H9 (cell line): ENCODE measurements around the gene SHISA4. TPM values are rescaled to one million over a fixed set of nuclear protein-coding genes. Genes with fewer than 3 reads are reported as not detected.
A peak's percentile ranks its signal among the peaks of the same experiment; 100 is the strongest.

Source experiments
- DNase-seq: peaks from one replicate; pipeline ENCODE4 v3.0.0-alpha.2; 2017
- H2AFZ ChIP-seq: one replicate; pipeline ENCODE4 v1.6.1; 2013; ENCODE audit warnings: mild to moderate bottlenecking, low read length, control low read depth, moderate library complexity
- H2AK5ac ChIP-seq: 2 replicates; pipeline ENCODE4 v1.6.1; 2013; ENCODE audit warnings: low read length, control low read depth, mixed read lengths; ENCODE audit not compliant: insufficient read length
- H2BK120ac ChIP-seq: one replicate; pipeline ENCODE4 v1.6.1; 2013; ENCODE audit warnings: low read depth, mild to moderate bottlenecking, low read length, control low read depth, inconsistent platforms; ENCODE audit not compliant: poor library complexity, severe bottlenecking
- H2BK12ac ChIP-seq: 2 replicates; pipeline ENCODE4 v1.6.1; 2013; ENCODE audit warnings: low read length, control low read depth, mixed read lengths, low read depth; ENCODE audit not compliant: insufficient read length
- H2BK15ac ChIP-seq: 2 replicates; pipeline ENCODE4 v1.6.1; 2013; ENCODE audit warnings: low read depth, low read length, control low read depth
- H2BK20ac ChIP-seq: one replicate; pipeline ENCODE4 v1.6.1; 2013; ENCODE audit warnings: low read depth, mild to moderate bottlenecking, low read length, control low read depth, inconsistent platforms; ENCODE audit not compliant: poor library complexity, severe bottlenecking
- H2BK5ac ChIP-seq: 2 replicates; pipeline ENCODE4 v1.6.1; 2013; ENCODE audit warnings: low read length, control low read depth, mixed read lengths; ENCODE audit not compliant: insufficient read length
- H3K14ac ChIP-seq: 2 replicates; pipeline ENCODE4 v1.6.1; 2013; ENCODE audit warnings: low read length, control low read depth; ENCODE audit not compliant: insufficient read depth
- H3K18ac ChIP-seq: 2 replicates; pipeline ENCODE4 v1.6.1; 2013; ENCODE audit warnings: low read depth, mild to moderate bottlenecking, mixed read lengths, low read length, control low read depth; ENCODE audit not compliant: insufficient read length
- H3K23ac ChIP-seq: 2 replicates; pipeline ENCODE4 v1.6.1; 2013; ENCODE audit warnings: low read length, control low read depth, mixed read lengths, low read depth; ENCODE audit not compliant: insufficient read length
- H3K23me2 ChIP-seq: 2 replicates; pipeline ENCODE4 v1.6.1; 2013; ENCODE audit warnings: low read depth, mild to moderate bottlenecking, mixed read lengths, low read length, control low read depth; ENCODE audit not compliant: insufficient read length, poor library complexity, severe bottlenecking
- H3K27ac ChIP-seq: 2 replicates; pipeline ENCODE4 v1.5.1; 2013; ENCODE audit warnings: low read length, control low read depth, mixed read lengths, low read depth; ENCODE audit not compliant: insufficient read length
- H3K27me3 ChIP-seq: 2 replicates; pipeline ENCODE4 v1.6.1; 2013; ENCODE audit warnings: low read length, control low read depth, inconsistent platforms; ENCODE audit not compliant: insufficient read depth
- H3K4ac ChIP-seq: 2 replicates; pipeline ENCODE4 v1.6.1; 2013; ENCODE audit warnings: low read depth, mild to moderate bottlenecking, control low read depth, inconsistent platforms, low read length, moderate library complexity
- H3K4me1 ChIP-seq: 2 replicates; pipeline ENCODE4 v1.6.1; 2013; ENCODE audit warnings: low read length, control low read depth, inconsistent platforms; ENCODE audit not compliant: insufficient read depth
- H3K4me2 ChIP-seq: 2 replicates; pipeline ENCODE4 v1.6.1; 2013; ENCODE audit warnings: low read length, control low read depth, mixed read lengths; ENCODE audit not compliant: insufficient read length, insufficient read depth
- H3K56ac ChIP-seq: 2 replicates; pipeline ENCODE4 v1.6.1; 2013; ENCODE audit warnings: low read depth, mild to moderate bottlenecking, mixed read lengths, low read length, control low read depth; ENCODE audit not compliant: insufficient read length
- H3K79me1 ChIP-seq: 2 replicates; pipeline ENCODE4 v1.6.1; 2013; ENCODE audit warnings: low read depth, mild to moderate bottlenecking, moderate library complexity, low read length, control low read depth, inconsistent platforms; ENCODE audit not compliant: insufficient read depth, poor library complexity, severe bottlenecking
- H3K79me2 ChIP-seq: 2 replicates; pipeline ENCODE4 v1.6.1; 2013; ENCODE audit warnings: low read length, control low read depth, inconsistent platforms; ENCODE audit not compliant: insufficient read depth
- H3K9ac ChIP-seq: 2 replicates; pipeline ENCODE4 v1.6.1; 2013; ENCODE audit warnings: low read length, control low read depth, mixed read lengths; ENCODE audit not compliant: insufficient read length; ENCODE audit errors: extremely low read depth
- H3K9me3 ChIP-seq: one replicate; pipeline ENCODE4 v1.6.1; 2013; ENCODE audit warnings: low read depth, low read length, inconsistent platforms; ENCODE audit not compliant: control insufficient read depth
- H3T11ph ChIP-seq: one replicate; pipeline ENCODE4 v1.6.1; 2013; ENCODE audit warnings: mild to moderate bottlenecking, low read length, control low read depth, inconsistent platforms
- H4K20me1 ChIP-seq: one replicate; pipeline ENCODE4 v1.6.1; 2013; ENCODE audit not compliant: control insufficient read depth, insufficient read length, insufficient read depth
- H4K5ac ChIP-seq: 2 replicates; pipeline ENCODE4 v1.6.1; 2013; ENCODE audit warnings: low read depth, mild to moderate bottlenecking, mixed read lengths, low read length, control low read depth; ENCODE audit not compliant: insufficient read length
- H4K8ac ChIP-seq: replicated peaks from 2 replicates; pipeline ENCODE4 v1.6.1; 2013; ENCODE audit warnings: low read length, control low read depth, mixed read lengths, low read depth; ENCODE audit not compliant: insufficient read length
- H4K91ac ChIP-seq: 2 replicates; pipeline ENCODE4 v1.6.1; 2013; ENCODE audit warnings: low read depth, mild to moderate bottlenecking, moderate library complexity, mixed read lengths, low read length, control low read depth; ENCODE audit not compliant: insufficient read length
- H3K27ac Mint-ChIP-seq, 3 experiments: 2 replicates in 2 of 3; 3 replicates in 1 of 3; pipeline ENCODE4 v1.8.0; 2020 to 2021; ENCODE audit warnings: mixed read lengths in 3 of 3, mild to moderate bottlenecking in 1 of 3, moderate library complexity in 1 of 3
- H3K27me3 Mint-ChIP-seq: 2 replicates; pipeline ENCODE4 v1.8.0; 2021; ENCODE audit warnings: low read depth, mild to moderate bottlenecking, moderate library complexity, mixed read lengths
- H3K36me3 Mint-ChIP-seq, 3 experiments: 2 replicates in 2 of 3; 3 replicates in 1 of 3; pipeline ENCODE4 v1.8.0; 2020 to 2021; ENCODE audit warnings: low read depth in 3 of 3, mixed read lengths in 3 of 3; ENCODE audit not compliant: insufficient read depth in 1 of 3
- H3K4me1 Mint-ChIP-seq, 2 experiments: 2 replicates each; pipeline ENCODE4 v1.8.0; 2020; ENCODE audit warnings: mixed read lengths in 2 of 2
- H3K4me3 Mint-ChIP-seq, 2 experiments: 2 replicates in 1 of 2; 3 replicates in 1 of 2; pipeline ENCODE4 v1.8.0; 2020 to 2021; ENCODE audit warnings: mild to moderate bottlenecking in 2 of 2, mixed read lengths in 2 of 2, moderate library complexity in 1 of 2
- H3K9me3 Mint-ChIP-seq, 2 experiments: 2 replicates in 1 of 2; 3 replicates in 1 of 2; pipeline ENCODE4 v1.8.0; 2020; ENCODE audit warnings: mild to moderate bottlenecking in 2 of 2, mixed read lengths in 2 of 2, moderate library complexity in 1 of 2
- CTCF ChIP-seq: fragments of 200-600 bp; sonication (generic); conservative IDR thresholded peaks from 3 replicates; pipeline ENCODE4 v1.8.0; 2021; ENCODE audit warnings: antibody characterized with exemption, mild to moderate bottlenecking
- WGBS: extraction: QIAGEN DNeasy Blood & Tissue Kit; methylation state at CpG from one replicate; pipeline ENCODE4 v1.1.7; 2013; ENCODE audit warnings: missing lambda C conversion rate, low lambda C conversion rate, mixed read lengths; ENCODE audit not compliant: insufficient read length; ENCODE audit errors: extremely low coverage; 5-methylcytosine and 5-hydroxymethylcytosine counted together
- total RNA-seq: library from RNA; stranded (reverse); gene quantifications from 2 replicates; pipeline ENCODE4 v1.2.1, GENCODE V29; 2021

The SHISA4 gene
- total RNA-seq, 1 experiment from 2014 or later: 6.3 TPM

- no peaks in the 10 kb centered on the region for H3K9me3 Mint-ChIP-seq
- no peaks in the 10 kb centered on the region for H3K27me3 ChIP-seq
- no peak overlapping the region for H2AK5ac ChIP-seq
- no peak for DNase-seq
- H3K4me1 ChIP-seq: no peaks in the 10 kb centered on the region
- no peaks in the 10 kb centered on the region for H3K23me2 ChIP-seq
- H3K9me3 ChIP-seq: no peaks in the 10 kb centered on the region
- no peak overlapping the region for H3K4ac ChIP-seq
- H4K20me1 ChIP-seq: no peaks in the 10 kb centered on the region
- no peaks in the 10 kb centered on the region for H3K79me2 ChIP-seq
- no peaks in the 10 kb centered on the region for H3K4me1 Mint-ChIP-seq
- no peak overlapping the region for H4K91ac ChIP-seq
- no peak overlapping the region for H3K56ac ChIP-seq
- no peak overlapping the region for H3K18ac ChIP-seq
- H3K4me2 ChIP-seq: no peak overlapping the region
- H2BK12ac ChIP-seq: no peak overlapping the region
- H3K23ac ChIP-seq: no peak overlapping the region
- H3K4me3 Mint-ChIP-seq: no peak overlapping the region
- no peak overlapping the region for H3K14ac ChIP-seq
- no peak overlapping the region for H2AFZ ChIP-seq
- no peaks in the 10 kb centered on the region for H3K27me3 Mint-ChIP-seq
- H3K79me1 ChIP-seq: no peaks in the 10 kb centered on the region
- H3K27ac Mint-ChIP-seq: peak overlapping the region in 1 of 3 experiments; percentile 11; a peak in 2 of 7 replicates
- no peak overlapping the region for H2BK15ac ChIP-seq
- no peak overlapping the region for H3K9ac ChIP-seq
- H3K27ac ChIP-seq: no peak overlapping the region
- no CpG with 5 or more reads among the region's 7 CpGs for WGBS
- H4K8ac ChIP-seq: no peak overlapping the region
- peaks cover 21 to 89% (median 80%) of the 10 kb centered on the region in 3 experiments; a peak in 6 of 7 replicates for H3K36me3 Mint-ChIP-seq
- no peak overlapping the region for H4K5ac ChIP-seq
- H2BK120ac ChIP-seq: no peak overlapping the region
- H3T11ph ChIP-seq: no peak overlapping the region
- TF ChIP-seq CTCF: no peak
- H2BK20ac ChIP-seq: no peak overlapping the region
- no peak overlapping the region for H2BK5ac ChIP-seq
Observed at GRCh38 chr1:201861448-201861847, 27.2 kb upstream of the SHISA4 start.
